ENCODE results near the gene HPCAL1.
A peak's percentile ranks its signal among the peaks of the same experiment; 100 is the strongest.
"Not testable (repeated sequence)": the region's sequence is repeated elsewhere in the genome, so short reads cannot be mapped to it uniquely, and the experiment has no call there.

Gene HPCAL1

GRCh38 chr2:10285191-10285555 lies 17.5 kb upstream of the HPCAL1 start:
- DNase-seq, result no peak

- DNase-seq, result peak; percentile 15
Observed at GRCh38 chr2:10285556-10286198, 17.0 kb upstream of the HPCAL1 start.

DNA sequence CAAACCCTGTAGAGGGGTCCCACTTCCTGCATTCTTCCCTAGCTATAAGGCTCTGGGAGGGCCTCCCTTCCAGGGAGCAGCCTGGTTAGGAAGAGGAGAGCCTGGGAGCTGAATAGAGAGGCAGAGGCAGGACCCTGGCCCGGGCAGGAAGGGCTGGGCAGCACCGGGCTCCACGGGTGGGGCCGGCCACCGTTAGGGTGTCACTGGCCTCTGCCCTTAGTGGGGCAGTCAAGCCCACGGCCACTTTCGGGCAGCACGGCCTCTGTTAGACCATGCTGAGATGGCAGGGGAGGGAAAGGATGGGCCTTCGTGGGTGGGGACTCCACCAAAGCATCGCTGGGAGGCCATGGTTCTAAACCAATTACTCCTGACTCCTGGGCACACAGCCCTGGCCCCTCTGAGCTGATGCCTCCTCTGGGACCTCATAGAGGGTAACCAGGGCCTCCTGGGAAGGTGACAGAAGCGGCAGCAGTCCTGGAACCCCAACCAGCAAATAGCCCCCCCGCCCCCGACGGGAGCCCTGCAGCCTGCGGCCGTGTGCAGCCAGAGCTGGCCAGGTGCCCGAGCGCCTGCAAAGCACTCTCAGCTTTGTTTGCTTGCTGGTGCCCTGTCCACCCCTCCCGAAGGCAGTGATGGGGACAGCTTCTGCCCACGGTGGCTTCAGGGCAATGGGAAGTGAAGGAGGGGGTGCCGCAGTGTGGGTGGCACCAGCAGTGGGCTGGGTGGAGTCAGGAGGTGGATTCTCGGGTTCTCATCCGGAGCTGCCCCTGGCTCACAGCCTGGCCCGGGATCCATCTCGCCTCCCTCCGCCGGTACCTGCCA lies 16.3 kb upstream of the HPCAL1 start:
- DNase-seq, result no peak

DNA sequence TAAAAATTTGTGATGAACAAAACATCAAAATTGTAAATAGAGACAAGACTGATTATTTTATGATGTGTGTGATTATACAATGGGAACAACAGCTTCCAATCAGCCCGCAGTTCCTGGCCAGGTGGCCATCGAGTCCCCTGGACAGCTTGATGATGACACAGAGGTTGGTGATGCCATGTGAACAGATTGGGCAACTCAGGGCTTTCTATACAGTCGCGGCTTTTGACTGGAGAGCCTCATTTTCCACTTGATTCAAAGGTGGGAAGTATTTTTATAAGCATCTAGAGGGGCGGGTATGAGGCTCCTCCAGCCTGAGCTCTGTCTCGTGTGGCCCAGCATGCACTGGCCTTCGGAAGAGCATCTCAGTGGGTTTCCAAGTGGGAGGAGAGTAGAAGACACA lies 14.9 kb upstream of the HPCAL1 start:
- no peak for DNase-seq

DNA sequence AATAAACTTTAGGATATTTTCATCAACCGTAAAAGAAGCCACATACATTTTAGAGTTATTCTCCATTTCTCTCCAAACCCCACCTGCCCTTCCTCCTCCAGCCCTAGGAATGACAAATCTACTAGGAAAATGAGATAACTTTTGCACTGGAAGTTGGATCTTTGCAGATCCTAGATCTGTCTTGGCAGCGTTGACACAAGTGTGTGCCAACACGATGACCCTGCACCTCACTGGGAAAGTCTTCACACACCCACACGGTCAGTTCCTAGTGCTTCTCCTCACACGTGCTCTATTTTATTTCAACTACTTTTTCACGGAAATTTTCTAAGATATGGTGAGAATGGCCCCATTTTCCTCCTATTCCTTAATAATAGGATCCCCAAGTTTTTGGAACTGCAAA lies 14.1 kb upstream of the HPCAL1 start:
- no peak for DNase-seq

GRCh38 chr2:10289352-10289751 lies 13.4 kb upstream of the HPCAL1 start:
- DNase-seq, result no peak

DNA sequence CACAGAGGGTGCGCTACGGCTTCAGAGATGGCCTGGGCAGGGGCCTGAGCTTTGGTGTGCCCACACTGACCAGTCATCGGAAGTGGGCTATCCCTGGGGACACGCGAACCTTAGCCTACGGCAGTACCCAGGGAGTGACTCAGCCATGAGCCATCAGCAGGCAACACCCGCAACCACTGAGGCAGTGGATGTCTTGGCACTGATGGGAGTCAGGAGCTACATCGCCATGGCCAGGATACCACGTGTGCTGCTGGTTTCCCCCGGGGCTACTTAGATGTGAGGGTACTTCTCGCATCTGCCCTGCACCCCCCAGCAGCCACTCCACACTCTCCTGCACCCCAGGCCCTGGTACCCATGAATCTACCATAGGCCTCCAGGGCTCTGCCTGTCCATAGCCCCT lies 12.8 kb upstream of the HPCAL1 start:
- DNase-seq, result no peak

GRCh38 chr2:10291376-10291775 lies 11.3 kb upstream of the HPCAL1 start:
- DNase-seq, result not testable (repeated sequence)

GRCh38 chr2:10292033-10292432 lies 10.7 kb upstream of the HPCAL1 start:
- no peak for DNase-seq

DNA sequence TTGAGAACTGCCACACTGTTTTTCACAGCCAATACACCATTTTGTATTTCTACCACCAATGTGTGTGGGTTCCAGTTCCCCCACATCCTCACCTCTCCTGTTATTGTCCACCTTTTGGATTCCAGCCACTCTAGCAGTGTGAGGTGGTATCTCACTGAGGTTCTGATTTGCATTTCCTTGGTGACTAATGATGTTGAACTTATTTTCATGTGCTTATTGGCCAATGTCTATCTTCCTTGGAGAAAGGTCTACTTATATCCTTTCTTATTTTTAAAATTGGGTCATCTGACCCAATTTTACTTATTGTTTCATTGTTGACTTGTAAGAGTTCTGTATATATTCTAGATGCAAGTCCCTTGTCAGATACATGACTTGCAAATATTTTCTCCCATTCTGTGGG lies 9.1 kb upstream of the HPCAL1 start:
- DNase-seq, result no peak

DNA sequence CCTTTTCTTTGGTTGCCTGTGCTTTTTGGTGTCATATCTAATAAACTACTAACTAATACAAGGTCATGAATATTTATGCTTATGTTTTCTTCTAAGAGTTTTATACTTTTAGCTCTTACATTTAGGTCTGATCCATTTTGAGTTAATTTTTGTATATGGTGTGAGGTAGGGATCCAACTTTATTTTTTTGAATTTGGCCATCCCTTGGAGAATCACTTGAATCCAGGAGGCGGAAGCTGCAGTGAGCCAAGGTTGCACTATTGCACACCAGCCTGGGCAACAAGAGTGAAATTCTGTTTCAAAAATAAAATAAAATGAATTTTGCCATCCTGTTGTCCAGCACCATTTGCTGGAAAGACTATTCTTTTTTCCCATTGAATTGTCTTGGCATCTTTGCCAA lies 8.6 kb upstream of the HPCAL1 start:
- DNase-seq, result no peak

- DNase-seq, result not testable (repeated sequence)
Observed at GRCh38 chr2:10295649-10296048, 7.1 kb upstream of the HPCAL1 start.

DNA sequence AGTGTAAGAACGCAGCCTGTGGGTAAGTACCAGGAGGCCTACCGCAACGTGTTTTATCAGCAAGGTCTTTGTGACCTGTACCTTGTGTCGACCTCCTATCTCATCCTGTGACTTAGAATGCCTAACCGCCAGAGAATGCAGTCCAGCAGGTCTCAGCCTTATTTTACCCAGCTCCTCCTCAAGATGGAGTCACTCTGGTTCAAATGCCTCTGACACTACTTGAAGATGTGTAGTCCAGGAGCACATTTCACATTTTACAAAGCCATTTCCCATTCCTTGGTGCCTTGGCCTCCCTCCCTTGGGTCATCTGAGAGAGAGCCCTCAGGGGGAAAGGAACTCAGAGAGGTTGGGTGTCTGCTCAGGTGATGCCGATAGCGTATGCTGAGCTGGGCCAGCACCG lies 6.6 kb upstream of the HPCAL1 start:
- DNase-seq, result no peak

DNA sequence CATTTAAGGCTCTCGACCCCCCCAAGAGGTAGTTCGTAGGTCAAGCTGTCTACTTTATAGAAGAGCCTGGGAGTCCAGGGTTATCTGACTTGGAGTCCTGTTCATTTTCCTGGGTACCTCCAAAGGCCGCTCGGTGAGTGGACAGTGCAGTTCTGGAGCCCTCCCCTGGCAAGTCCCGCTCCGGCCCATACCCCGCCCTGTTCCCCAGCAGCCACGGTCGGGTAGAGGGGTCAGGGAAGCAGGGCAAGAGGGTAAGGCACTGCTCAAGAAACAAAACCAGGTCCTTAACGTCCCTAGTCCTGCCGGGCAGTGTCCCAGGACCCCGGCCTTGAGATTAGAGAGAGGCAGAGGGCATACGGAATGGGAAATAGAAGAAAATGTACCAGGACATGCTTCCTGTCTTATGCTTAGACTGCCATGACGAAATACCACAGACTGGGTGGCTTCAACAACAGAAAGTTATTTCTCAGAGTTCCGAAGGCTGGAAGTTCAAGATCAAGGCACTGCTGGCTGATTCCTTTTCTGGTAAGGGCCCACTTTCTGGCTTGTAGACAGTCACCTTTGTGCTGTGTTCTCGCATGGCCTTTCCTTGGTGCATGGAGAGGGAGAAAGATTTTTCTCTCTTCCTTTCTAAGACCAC lies 5.4 kb upstream of the HPCAL1 start:
- no peak for DNase-seq

GRCh38 chr2:10297959-10298531 lies 4.7 kb upstream of the HPCAL1 start:
- peak; percentile 59 for DNase-seq

- DNase-seq, result not testable (repeated sequence)
Observed at GRCh38 chr2:10298777-10299176, 3.9 kb upstream of the HPCAL1 start.

- no peak for DNase-seq
Observed at GRCh38 chr2:10300328-10300920, 2.3 kb upstream of the HPCAL1 start.

- DNase-seq, result no peak
Observed at GRCh38 chr2:10300997-10301940, 1.4 kb upstream of the HPCAL1 start.

DNA sequence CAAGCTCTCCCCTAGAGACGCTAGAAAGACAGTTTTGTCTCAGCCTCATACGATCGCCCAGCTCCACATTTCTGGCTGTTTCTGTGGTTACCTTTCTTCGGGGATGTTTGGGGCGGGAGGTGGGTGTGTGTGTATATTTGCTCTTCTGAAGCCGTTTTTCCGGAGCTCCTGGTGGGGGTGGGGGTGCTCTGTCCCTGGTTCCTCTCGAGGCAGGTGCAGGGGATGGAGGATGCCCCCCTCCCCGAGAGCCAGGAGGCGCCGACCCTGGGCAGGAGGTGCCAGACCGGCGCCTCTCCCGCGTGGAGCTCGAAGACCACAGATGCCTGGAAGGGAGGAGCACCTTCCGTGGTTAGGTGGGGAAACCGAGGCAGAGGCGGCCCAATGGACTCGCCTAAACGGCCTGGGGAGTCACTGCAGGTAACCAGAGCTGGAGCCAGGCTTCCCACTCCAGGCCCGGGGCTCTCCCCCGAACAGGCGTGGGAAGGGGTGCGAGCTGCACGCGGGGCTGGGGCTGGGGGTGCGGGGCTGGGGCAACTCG lies 694 bp upstream of the HPCAL1 start:
- DNase-seq, result no peak

GRCh38 chr2:10303181-10303693 lies 533 bp downstream of the HPCAL1 start:
- DNase-seq, result no peak

- no peak for DNase-seq
Observed at GRCh38 chr2:10303694-10304378, 1.1 kb downstream of the HPCAL1 start.
